ENCODE results near the gene RGL2.
"Not testable (repeated sequence)": the region's sequence is repeated elsewhere in the genome, so short reads cannot be mapped to it uniquely, and the experiment has no call there.

The RGL2 gene

GRCh38 chr6:33273129-33273923 is 25.4 kb downstream of the RGL2 start:
- no peak for DNase-seq

GRCh38 chr6:33272275-33273128 is 26.2 kb downstream of the RGL2 start:
- no peak for DNase-seq

- DNase-seq, result peak; percentile 98
Measured at GRCh38 chr6:33271468-33272274, 27.1 kb downstream of the RGL2 start, which contains the start of the genes RPS18 and VPS52. RPS18 (plus strand) TSS chr6:33272075; CDS start chr6:33272120, 45 bp downstream. VPS52 (minus strand) TSS chr6:33271876; CDS start chr6:33271675, 201 bp downstream.

- no peak for DNase-seq
Measured at GRCh38 chr6:33271117-33271467, 27.6 kb downstream of the RGL2 start.

- DNase-seq, result no peak
Measured at GRCh38 chr6:33264015-33264414, 34.7 kb downstream of the RGL2 start.

- DNase-seq, result not testable (repeated sequence)
Measured at GRCh38 chr6:33262490-33262889, 36.3 kb downstream of the RGL2 start.

- DNase-seq, result no peak
Measured at GRCh38 chr6:33259032-33259431, 39.7 kb downstream of the RGL2 start.

- DNase-seq, result no peak
Measured at GRCh38 chr6:33254591-33254990, 44.2 kb downstream of the RGL2 start.

GRCh38 chr6:33252759-33253158 is 46.0 kb downstream of the RGL2 start:
- no peak for DNase-seq

GRCh38 chr6:33251395-33252012 is 47.2 kb downstream of the RGL2 start:
- no peak for DNase-seq

- no peak for DNase-seq
Measured at GRCh38 chr6:33250731-33251130, 48.0 kb downstream of the RGL2 start.

- DNase-seq, result no peak
Measured at GRCh38 chr6:33249732-33250630, 48.8 kb downstream of the RGL2 start.

- DNase-seq, result peak; percentile 99
Measured at GRCh38 chr6:33248932-33249731, 49.6 kb downstream of the RGL2 start.

GRCh38 chr6:33248643-33248931 is 50.2 kb downstream of the RGL2 start:
- DNase-seq, result no peak

- DNase-seq, result peak; percentile 70
Measured at GRCh38 chr6:33247977-33248642, 50.6 kb downstream of the RGL2 start.

GRCh38 chr6:33243476-33243875 is 55.3 kb downstream of the RGL2 start:
- no peak for DNase-seq

GRCh38 chr6:33241968-33242367 is 56.8 kb downstream of the RGL2 start:
- DNase-seq, result no peak
